Thyroid gland (tissue), 4 donors: Measurements from ENCODE around the gene HOXA2.

ENCODE experiments used
- POLR2A ChIP-seq, 2 donors: fragments of 450-650 bp; IDR thresholded peaks; one replicate each; pipeline ENCODE4 v1.6.1; 2017; ENCODE audit warnings: antibody characterized with exemption in 2 of 2, mild to moderate bottlenecking in 2 of 2, moderate library complexity in 1 of 2
- TF ChIP-seq, protein P1 (sequence below), 6 experiments: fragments of 200-600 bp in 3 of 6; fragments of 450-650 bp in 3 of 6; sonication (generic) in 3 of 6; IDR thresholded peaks; one replicate each; pipeline ENCODE4 v1.5.1; 2016 to 2019; ENCODE audit warnings: antibody characterized with exemption in 6 of 6, mild to moderate bottlenecking in 2 of 6, inconsistent platforms in 1 of 6, moderate library complexity in 1 of 6

DNA sequence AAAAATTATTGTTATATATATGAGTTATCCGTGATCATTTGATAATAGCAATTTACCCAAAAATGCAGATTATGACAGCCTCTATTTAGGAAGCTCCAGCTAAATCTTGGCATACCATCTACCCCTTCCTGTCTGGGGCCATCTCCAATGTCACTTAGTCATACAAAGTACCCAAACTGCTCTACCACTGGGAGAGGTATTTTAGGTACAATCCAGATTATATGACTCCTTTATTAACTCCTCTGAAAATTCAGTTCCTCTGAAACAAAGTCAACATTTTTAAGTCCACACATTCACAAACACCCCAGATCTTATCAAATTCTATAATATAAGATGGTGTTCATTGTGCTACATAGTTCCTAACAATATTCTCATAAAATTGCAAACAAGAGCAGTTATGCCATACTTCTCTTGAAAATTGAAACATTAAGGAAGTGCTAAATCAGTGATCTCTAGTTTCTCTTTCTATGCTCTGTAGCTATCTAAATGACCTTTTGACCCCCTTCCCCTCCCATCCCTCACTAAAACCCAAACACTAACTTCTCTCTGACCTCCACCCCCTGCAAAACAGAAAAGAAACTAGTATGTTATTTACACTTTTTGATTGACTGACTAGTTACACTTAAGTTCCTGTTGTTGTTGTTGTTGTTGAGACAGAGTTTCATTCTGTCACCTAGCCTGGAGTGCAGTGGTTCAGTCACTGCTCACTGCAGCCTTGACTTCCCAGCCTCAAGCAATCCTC, 23.1 kb downstream of the HOXA2 start:
- no peak for TF ChIP-seq POLR2A (IDR thresholded peaks at IDR 0.05)
- TF ChIP-seq, protein P1, sequence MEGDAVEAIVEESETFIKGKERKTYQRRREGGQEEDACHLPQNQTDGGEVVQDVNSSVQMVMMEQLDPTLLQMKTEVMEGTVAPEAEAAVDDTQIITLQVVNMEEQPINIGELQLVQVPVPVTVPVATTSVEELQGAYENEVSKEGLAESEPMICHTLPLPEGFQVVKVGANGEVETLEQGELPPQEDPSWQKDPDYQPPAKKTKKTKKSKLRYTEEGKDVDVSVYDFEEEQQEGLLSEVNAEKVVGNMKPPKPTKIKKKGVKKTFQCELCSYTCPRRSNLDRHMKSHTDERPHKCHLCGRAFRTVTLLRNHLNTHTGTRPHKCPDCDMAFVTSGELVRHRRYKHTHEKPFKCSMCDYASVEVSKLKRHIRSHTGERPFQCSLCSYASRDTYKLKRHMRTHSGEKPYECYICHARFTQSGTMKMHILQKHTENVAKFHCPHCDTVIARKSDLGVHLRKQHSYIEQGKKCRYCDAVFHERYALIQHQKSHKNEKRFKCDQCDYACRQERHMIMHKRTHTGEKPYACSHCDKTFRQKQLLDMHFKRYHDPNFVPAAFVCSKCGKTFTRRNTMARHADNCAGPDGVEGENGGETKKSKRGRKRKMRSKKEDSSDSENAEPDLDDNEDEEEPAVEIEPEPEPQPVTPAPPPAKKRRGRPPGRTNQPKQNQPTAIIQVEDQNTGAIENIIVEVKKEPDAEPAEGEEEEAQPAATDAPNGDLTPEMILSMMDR (IDR thresholded peaks at IDR 0.05) = no peak
